ENCODE measurements around the gene TLL2. TPM values are rescaled to one million over a fixed set of nuclear protein-coding genes. Genes with fewer than 3 reads are reported as not detected.

TLL2 gene
- total RNA-seq, 1 experiment from 2014 or later, result 0.14 TPM

DNA sequence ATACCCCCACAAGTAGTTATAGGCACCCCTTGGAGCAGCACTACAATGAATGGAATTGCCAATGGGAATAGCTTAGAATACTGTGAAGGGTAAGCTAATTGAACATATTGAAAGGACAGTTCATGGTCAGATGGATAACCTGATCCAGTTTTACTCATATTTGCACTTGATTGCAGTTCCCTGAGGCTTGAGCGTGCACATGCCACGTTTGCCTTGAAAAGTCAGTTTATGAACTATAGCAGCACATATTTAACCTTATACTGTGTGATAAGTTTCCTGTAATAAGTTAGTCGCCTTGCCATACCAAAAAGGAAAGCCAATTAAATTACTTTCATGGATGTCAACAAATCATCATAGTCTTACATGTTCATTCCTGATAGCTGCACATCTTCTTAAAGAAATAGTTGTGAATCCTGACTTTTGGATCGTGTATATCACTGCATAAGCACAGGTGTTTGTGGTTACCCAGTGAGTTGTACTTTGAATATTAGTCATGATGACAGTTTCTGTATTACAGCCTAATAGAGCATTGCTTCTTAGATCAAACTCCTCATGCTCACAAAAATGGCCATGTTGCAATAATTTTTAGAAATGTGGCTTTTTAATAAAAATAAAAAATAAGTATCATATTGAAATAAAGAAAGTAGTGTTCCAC is 187.9 kb downstream of the TLL2 start:
- Histone ChIP-seq H3K4me3 (ENCODE audit: low read depth, low read length) (no peak overlapping the region), H3K4me1 (no peaks in the 10 kb centered on the region), H3K27me3 (replicated peaks; ENCODE audit: control insufficient read depth, insufficient read depth, low read length) (peaks cover 2% of the 10 kb centered on the region), H3K36me3 (ENCODE audit: control insufficient read depth, insufficient read depth, low read length) (no peaks in the 10 kb centered on the region), H3K9me3 (no peaks in the 10 kb centered on the region)
- ChIA-PET CTCF (no interaction called here), POLR2A (no interaction called here)
- H3K27ac Mint-ChIP-seq (ENCODE audit: unreplicated experiment), result no peak overlapping the region
- H3K9me3 Mint-ChIP-seq (ENCODE audit: unreplicated experiment), result no peaks in the 10 kb centered on the region
- TF ChIP-seq, protein P1, sequence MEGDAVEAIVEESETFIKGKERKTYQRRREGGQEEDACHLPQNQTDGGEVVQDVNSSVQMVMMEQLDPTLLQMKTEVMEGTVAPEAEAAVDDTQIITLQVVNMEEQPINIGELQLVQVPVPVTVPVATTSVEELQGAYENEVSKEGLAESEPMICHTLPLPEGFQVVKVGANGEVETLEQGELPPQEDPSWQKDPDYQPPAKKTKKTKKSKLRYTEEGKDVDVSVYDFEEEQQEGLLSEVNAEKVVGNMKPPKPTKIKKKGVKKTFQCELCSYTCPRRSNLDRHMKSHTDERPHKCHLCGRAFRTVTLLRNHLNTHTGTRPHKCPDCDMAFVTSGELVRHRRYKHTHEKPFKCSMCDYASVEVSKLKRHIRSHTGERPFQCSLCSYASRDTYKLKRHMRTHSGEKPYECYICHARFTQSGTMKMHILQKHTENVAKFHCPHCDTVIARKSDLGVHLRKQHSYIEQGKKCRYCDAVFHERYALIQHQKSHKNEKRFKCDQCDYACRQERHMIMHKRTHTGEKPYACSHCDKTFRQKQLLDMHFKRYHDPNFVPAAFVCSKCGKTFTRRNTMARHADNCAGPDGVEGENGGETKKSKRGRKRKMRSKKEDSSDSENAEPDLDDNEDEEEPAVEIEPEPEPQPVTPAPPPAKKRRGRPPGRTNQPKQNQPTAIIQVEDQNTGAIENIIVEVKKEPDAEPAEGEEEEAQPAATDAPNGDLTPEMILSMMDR (IDR thresholded peaks at IDR 0.05; ENCODE audit: insufficient read depth in 1 of 2, low read depth in 1 of 2, low read length in 1 of 2, severe bottlenecking in 1 of 2, unreplicated experiment in 1 of 2), result no peak
- intact Hi-C loops (cut with micrococcal nuclease; ENCODE audit: unreplicated experiment), result no loop called here
- no TSS peak for BruUV-seq (replicated peaks)
- H3K4me1 Mint-ChIP-seq (ENCODE audit: low read depth, unreplicated experiment), result peaks cover 8% of the 10 kb centered on the region
- no peak overlapping the region for H3K4me3 Mint-ChIP-seq (ENCODE audit: unreplicated experiment)
- peaks cover 16% of the 10 kb centered on the region for H3K27me3 Mint-ChIP-seq (ENCODE audit: insufficient read depth, unreplicated experiment)
- H3K36me3 Mint-ChIP-seq (ENCODE audit: insufficient read depth, unreplicated experiment), result no peaks in the 10 kb centered on the region
- DNase-seq, result no peak

DNA sequence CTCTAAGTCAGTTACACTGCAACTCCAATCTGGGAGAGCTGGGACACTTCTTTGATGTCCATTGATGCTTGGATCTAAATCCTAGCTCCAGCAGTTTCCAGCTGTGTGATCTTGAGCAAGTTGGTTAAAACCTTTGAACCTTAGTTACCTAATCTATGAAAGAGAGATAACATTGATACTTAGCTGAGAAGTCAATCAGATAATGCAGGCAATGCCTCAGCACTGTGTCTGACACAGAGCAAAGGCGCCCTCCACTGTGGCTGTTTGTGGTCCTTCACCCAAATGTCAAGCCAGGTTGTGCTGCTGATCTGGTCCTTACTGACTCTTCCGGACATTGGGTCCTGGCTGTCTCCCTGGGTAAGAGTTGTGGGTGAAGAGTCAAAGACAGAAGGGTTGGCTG is 189.3 kb downstream of the TLL2 start:
- TF ChIP-seq, protein P1 (IDR thresholded peaks at IDR 0.05; ENCODE audit: insufficient read depth in 1 of 2, low read depth in 1 of 2, low read length in 1 of 2, severe bottlenecking in 1 of 2, unreplicated experiment in 1 of 2), result no peak
- H3K36me3 Mint-ChIP-seq (ENCODE audit: insufficient read depth, unreplicated experiment), result no peaks in the 10 kb centered on the region
- no peak overlapping the region for H3K27ac Mint-ChIP-seq (ENCODE audit: unreplicated experiment)
- BruUV-seq (replicated peaks), result no TSS peak
- POLR2A ChIA-PET, result interaction anchor here (0.5 kb wide), 1 partner anchor 1027 kb away, joined by 3 read pairs; no protein-coding TSS in a partner anchor
- H3K9me3 Mint-ChIP-seq (ENCODE audit: unreplicated experiment), result no peaks in the 10 kb centered on the region
- Histone ChIP-seq H3K4me3 (ENCODE audit: low read depth, low read length) (no peak overlapping the region), H3K36me3 (ENCODE audit: control insufficient read depth, insufficient read depth, low read length) (no peaks in the 10 kb centered on the region), H3K27me3 (replicated peaks; ENCODE audit: control insufficient read depth, insufficient read depth, low read length) (peaks cover 2% of the 10 kb centered on the region), H3K4me1 (no peaks in the 10 kb centered on the region), H3K9me3 (no peaks in the 10 kb centered on the region)
- peaks cover 16% of the 10 kb centered on the region for H3K27me3 Mint-ChIP-seq (ENCODE audit: insufficient read depth, unreplicated experiment)
- DNase-seq, result peak in 1 of 2 experiments; percentile 19
- CTCF ChIA-PET, result interaction anchor here (0.9 to 1.8 kb wide), 5 partner anchors 11 to 307 kb away, joined by 3 to 12 read pairs (median 5); no protein-coding TSS in a partner anchor
- intact Hi-C loops (cut with micrococcal nuclease; ENCODE audit: unreplicated experiment), result no loop called here
- no peak overlapping the region for H3K4me3 Mint-ChIP-seq (ENCODE audit: unreplicated experiment)
- peaks cover 8% of the 10 kb centered on the region for H3K4me1 Mint-ChIP-seq (ENCODE audit: low read depth, unreplicated experiment)

DNA sequence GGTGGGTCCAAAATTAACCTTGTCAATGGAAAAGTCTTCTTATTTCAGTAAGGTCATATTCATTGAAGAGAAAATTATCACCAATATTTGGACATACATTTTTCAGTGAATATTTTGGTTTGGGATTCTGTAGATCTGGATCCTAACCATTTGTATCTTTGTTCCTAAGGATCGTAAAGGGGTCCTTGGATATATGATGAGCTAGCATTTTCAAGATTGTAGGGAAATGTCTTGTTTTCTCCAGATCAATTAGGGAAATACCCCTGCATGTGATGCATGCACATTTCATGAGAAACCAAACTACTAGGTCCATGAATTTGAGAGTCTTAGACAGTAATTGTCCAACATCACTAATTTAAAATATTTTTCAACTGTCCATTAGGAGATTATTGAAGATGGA is 191.5 kb downstream of the TLL2 start:
- Histone ChIP-seq H3K9me3 (no peaks in the 10 kb centered on the region), H3K36me3 (ENCODE audit: control insufficient read depth, insufficient read depth, low read length) (no peaks in the 10 kb centered on the region), H3K4me3 (ENCODE audit: low read depth, low read length) (no peak overlapping the region), H3K27me3 (replicated peaks; ENCODE audit: control insufficient read depth, insufficient read depth, low read length) (no peaks in the 10 kb centered on the region; the same call in 1 of the 2 replicates), H3K4me1 (no peaks in the 10 kb centered on the region)
- H3K4me3 Mint-ChIP-seq (ENCODE audit: unreplicated experiment), result no peak overlapping the region
- H3K36me3 Mint-ChIP-seq (ENCODE audit: insufficient read depth, unreplicated experiment), result no peaks in the 10 kb centered on the region
- ChIA-PET CTCF (interaction anchor here (0.7 to 1.2 kb wide), 2 partner anchors 13 to 305 kb away, joined by 3 read pairs; no protein-coding TSS in a partner anchor), POLR2A (no interaction called here)
- peaks cover 6% of the 10 kb centered on the region for H3K27me3 Mint-ChIP-seq (ENCODE audit: insufficient read depth, unreplicated experiment)
- H3K4me1 Mint-ChIP-seq (ENCODE audit: low read depth, unreplicated experiment), result peaks cover 8% of the 10 kb centered on the region
- no TSS peak for BruUV-seq (replicated peaks)
- H3K9me3 Mint-ChIP-seq (ENCODE audit: unreplicated experiment), result no peaks in the 10 kb centered on the region
- DNase-seq, result no peak
- intact Hi-C loops (cut with micrococcal nuclease; ENCODE audit: unreplicated experiment), result no loop called here
- no peak overlapping the region for H3K27ac Mint-ChIP-seq (ENCODE audit: unreplicated experiment)
- TF ChIP-seq, protein P1 (IDR thresholded peaks at IDR 0.05; ENCODE audit: insufficient read depth in 1 of 2, low read depth in 1 of 2, low read length in 1 of 2, severe bottlenecking in 1 of 2, unreplicated experiment in 1 of 2), result no peak
